Naive thymus-derived CD8-positive, alpha-beta T cell (primary cell): ENCODE data around the gene NCOR2. TPM values are rescaled to one million over a fixed set of nuclear protein-coding genes. Genes with fewer than 3 reads are reported as not detected.
A peak's percentile ranks its signal among the peaks of the same experiment; 100 is the strongest.

ENCODE experiments used
- ATAC-seq, 2 donors: fragments of 150-1000 bp; cut with Tn5 transposase in 1 of 2; sonication (Bioruptor Pico), chemical (Tn5 transposase) in 1 of 2; 1 replicate in 1 of 2; 2 replicates in 1 of 2; pipeline ENCODE4 v1.10.0; 2021; ENCODE audit warnings: mild to moderate bottlenecking in 2 of 2, moderate library complexity in 2 of 2
- POLR2A ChIA-PET: fragments of 350-600 bp; sonication (Branson Sonifier 250); formaldehyde crosslinking; loops from one replicate; lab custom pipeline; 2021; ENCODE audit warnings: antibody characterized with exemption; lab: Charles Lee
- DNase-seq, 10 donors: peaks; one replicate each; pipeline versions ENCODE4 v3.0.0 to v3.0.0-alpha.2; 2020 to 2022
- H3K27ac Mint-ChIP-seq, 10 donors: one replicate each; pipeline ENCODE4 v1.8.0; 2020 to 2022; ENCODE audit warnings: mild to moderate bottlenecking in 10 of 10, mixed read lengths in 10 of 10, moderate library complexity in 4 of 10, inconsistent platforms in 1 of 10
- H3K27me3 Mint-ChIP-seq, 5 donors: one replicate each; pipeline ENCODE4 v1.8.0; 2021 to 2022; ENCODE audit warnings: mixed read lengths in 5 of 5
- H3K36me3 Mint-ChIP-seq, 3 donors: one replicate each; pipeline ENCODE4 v1.8.0; 2020 to 2022; ENCODE audit warnings: mixed read lengths in 3 of 3, mild to moderate bottlenecking in 2 of 3, inconsistent platforms in 1 of 3
- H3K4me1 Mint-ChIP-seq, 4 donors: one replicate each; pipeline ENCODE4 v1.8.0; 2021 to 2022; ENCODE audit warnings: mixed read lengths in 4 of 4
- H3K4me3 Mint-ChIP-seq, 10 donors: one replicate each; pipeline ENCODE4 v1.8.0; 2020 to 2022; ENCODE audit warnings: mild to moderate bottlenecking in 10 of 10, mixed read lengths in 10 of 10, moderate library complexity in 6 of 10, inconsistent platforms in 1 of 10
- H3K9me3 Mint-ChIP-seq, 9 donors: one replicate each; pipeline ENCODE4 v1.8.0; 2020 to 2022; ENCODE audit warnings: mixed read lengths in 9 of 9, mild to moderate bottlenecking in 3 of 9, inconsistent platforms in 1 of 9, moderate library complexity in 1 of 9
- polyA plus RNA-seq, 3 donors: library from polyadenylated mRNA; unstranded; fragments of 300-500 nt; fragmentation: Illumina TruSeq; gene quantifications; one replicate each; pipeline ENCODE4 v1.2.3, GENCODE V29; 2021
- total RNA-seq, 8 experiments: library from RNA in 2 of 8; stranded (reverse) in 2 of 8; gene quantifications; one replicate each; pipeline ENCODE4 v1.2.3 and lab custom pipeline; 2021 to 2026

NCOR2 gene
- total and polyA plus RNA-seq, 5 experiments from 2014 or later, result 2.3 to 86.7 (median 18.7) TPM

- DNase-seq, result no peak
- no peak overlapping the region for H3K4me3 Mint-ChIP-seq
- ATAC-seq, result no peak
- H3K27me3 Mint-ChIP-seq, result no peaks in the 10 kb centered on the region
- POLR2A ChIA-PET, result no interaction called here
- H3K36me3 Mint-ChIP-seq, result peaks cover 0 to 31% (median 5%) of the 10 kb centered on the region in 3 donors
- H3K27ac Mint-ChIP-seq, result peak overlapping the region in 1 of 10 donors; percentile 43
- H3K9me3 Mint-ChIP-seq, result no peaks in the 10 kb centered on the region
- peaks cover 17 to 31% (median 27%) of the 10 kb centered on the region in 4 donors for H3K4me1 Mint-ChIP-seq
These were observed 34.0 kb downstream of the NCOR2 start for GRCh38 chr12:124533456-124533855.

GRCh38 chr12:124532967-124533366, 34.4 kb downstream of the NCOR2 start:
- H3K9me3 Mint-ChIP-seq, result no peaks in the 10 kb centered on the region
- DNase-seq (no peak), ATAC-seq (no peak)
- peaks cover 0 to 35% (median 6%) of the 10 kb centered on the region in 3 donors for H3K36me3 Mint-ChIP-seq
- no peaks in the 10 kb centered on the region for H3K27me3 Mint-ChIP-seq
- H3K27ac Mint-ChIP-seq, result no peak overlapping the region
- H3K4me3 Mint-ChIP-seq, result no peak overlapping the region
- POLR2A ChIA-PET, result no interaction called here
- H3K4me1 Mint-ChIP-seq, result peaks cover 16 to 30% (median 24%) of the 10 kb centered on the region in 4 donors

DNA sequence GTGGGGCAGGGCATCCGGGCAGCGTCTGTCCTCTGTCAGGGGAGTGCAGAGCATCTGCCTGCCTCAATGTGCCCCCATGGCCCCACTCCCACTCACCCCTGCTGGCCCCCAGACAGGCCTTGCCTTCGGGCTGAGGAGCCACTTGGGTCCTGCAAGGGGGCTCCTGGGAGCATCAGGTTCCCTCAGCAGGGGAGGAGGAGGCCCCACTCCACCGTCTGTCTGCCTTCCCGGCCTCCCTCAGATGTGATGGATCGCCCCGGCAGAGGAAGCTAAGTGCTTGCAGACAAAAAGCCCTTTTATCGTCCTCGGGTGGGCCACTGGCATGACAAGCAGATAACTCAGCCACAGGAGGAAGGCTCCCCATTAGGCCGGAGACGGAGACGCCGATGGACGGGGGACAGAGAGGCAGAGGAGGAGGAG, 35.1 kb downstream of the NCOR2 start:
- H3K36me3 Mint-ChIP-seq, result peaks cover 0 to 35% (median 6%) of the 10 kb centered on the region in 3 donors
- H3K27ac Mint-ChIP-seq, result no peak overlapping the region
- no peak for DNase-seq
- POLR2A ChIA-PET, result no interaction called here
- ATAC-seq, result no peak
- H3K4me1 Mint-ChIP-seq, result peaks cover 16 to 30% (median 22%) of the 10 kb centered on the region in 4 donors
- H3K4me3 Mint-ChIP-seq, result no peak overlapping the region
- no peaks in the 10 kb centered on the region for H3K9me3 Mint-ChIP-seq
- no peaks in the 10 kb centered on the region for H3K27me3 Mint-ChIP-seq

DNA sequence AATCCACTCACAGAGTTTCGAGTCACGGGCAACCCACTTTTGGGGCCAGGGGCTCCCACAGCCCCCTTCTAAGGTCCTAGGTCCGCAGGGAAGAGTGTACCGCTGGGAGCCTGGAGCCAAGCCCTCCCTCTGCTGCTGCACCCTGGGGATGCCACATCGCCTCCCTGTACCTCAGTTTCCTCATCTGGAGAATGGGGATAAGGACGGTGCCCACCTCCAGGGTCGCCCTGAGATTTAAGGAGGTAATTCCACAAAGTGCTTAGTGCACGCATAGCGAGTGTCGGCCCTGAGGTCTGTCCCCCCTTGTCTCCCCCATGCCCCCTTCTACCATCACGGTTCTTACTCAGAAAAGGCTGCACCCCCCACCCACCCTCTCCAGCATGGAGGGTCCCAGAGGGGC, 35.5 kb downstream of the NCOR2 start:
- H3K4me3 Mint-ChIP-seq, result no peak overlapping the region
- no peaks in the 10 kb centered on the region for H3K27me3 Mint-ChIP-seq
- POLR2A ChIA-PET, result no interaction called here
- peaks cover 11 to 27% (median 21%) of the 10 kb centered on the region in 4 donors for H3K4me1 Mint-ChIP-seq
- DNase-seq (no peak), ATAC-seq (no peak)
- H3K9me3 Mint-ChIP-seq, result no peaks in the 10 kb centered on the region
- H3K36me3 Mint-ChIP-seq, result peaks cover 0 to 36% (median 6%) of the 10 kb centered on the region in 3 donors
- H3K27ac Mint-ChIP-seq, result peak overlapping the region in 1 of 10 donors; percentile 27

DNA sequence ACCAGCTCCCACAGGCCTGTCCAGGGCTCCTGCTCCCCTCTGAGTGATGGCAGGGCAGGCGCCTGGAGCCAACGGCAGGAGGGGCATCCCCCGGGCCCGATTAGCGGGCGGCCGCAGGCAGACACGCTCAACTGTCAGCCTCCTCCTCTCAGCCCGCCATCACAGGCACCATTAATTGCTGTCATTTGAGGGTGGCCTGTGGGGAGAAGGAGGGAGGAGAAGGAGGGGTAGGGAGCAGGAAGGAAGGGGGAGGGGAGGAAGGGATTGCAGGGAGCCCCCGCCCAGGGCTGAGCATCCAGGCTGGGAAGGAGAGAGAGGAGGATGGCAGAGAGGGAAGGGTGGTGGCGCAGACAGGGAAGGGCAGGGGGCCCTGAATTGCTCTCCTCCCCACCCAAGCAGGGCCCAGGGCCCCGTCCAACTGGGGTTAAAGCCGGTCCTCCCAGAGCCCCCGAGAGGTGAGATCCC, 36.1 kb downstream of the NCOR2 start:
- DNase-seq (no peak), ATAC-seq (no peak)
- Mint-ChIP-seq H3K4me1 (peaks cover 8 to 22% (median 16%) of the 10 kb centered on the region in 4 donors), H3K36me3 (peaks cover 0 to 37% (median 6%) of the 10 kb centered on the region in 3 donors), H3K4me3 (no peak overlapping the region), H3K9me3 (no peaks in the 10 kb centered on the region), H3K27ac (peak overlapping the region in 1 of 10 donors; percentile 40), H3K27me3 (no peaks in the 10 kb centered on the region)
- POLR2A ChIA-PET, result no interaction called here

DNA sequence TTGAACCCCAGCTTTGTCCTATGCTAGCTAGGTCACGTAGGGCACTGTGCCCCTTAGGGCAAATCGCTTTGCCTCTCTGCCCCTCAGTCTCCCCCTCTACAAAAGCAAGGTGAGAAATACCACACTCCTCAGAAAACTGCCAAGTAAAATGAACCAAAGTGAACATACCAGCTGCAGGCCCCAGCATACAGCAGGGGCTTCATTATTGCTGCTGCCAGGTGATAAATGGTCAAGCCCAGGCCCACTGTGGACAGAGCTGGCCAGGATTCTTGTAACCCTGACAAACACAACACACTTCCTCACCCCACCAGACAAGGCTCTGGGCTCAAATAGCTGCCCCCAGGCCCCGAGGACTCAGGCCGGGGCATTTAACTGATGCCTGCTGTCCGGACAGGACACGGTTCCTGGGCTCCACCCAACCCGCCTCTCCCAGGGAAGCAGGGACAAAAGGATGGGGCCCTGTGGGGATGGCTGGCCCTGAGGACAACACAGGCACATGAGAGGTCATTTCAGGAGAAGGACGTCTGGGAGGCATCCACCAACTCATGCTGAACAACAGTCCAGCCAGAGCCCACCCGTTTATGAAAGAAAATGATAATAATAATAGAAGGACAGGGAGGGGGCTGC, 36.7 kb downstream of the NCOR2 start:
- DNase-seq (no peak), ATAC-seq (no peak)
- H3K4me1 Mint-ChIP-seq, result peaks cover 8 to 23% (median 13%) of the 10 kb centered on the region in 4 donors
- H3K27me3 Mint-ChIP-seq, result no peaks in the 10 kb centered on the region
- H3K36me3 Mint-ChIP-seq, result peaks cover 0 to 37% (median 6%) of the 10 kb centered on the region in 3 donors
- H3K27ac Mint-ChIP-seq, result peak overlapping the region in 1 of 10 donors; percentile 21
- no peak overlapping the region for H3K4me3 Mint-ChIP-seq
- no peaks in the 10 kb centered on the region for H3K9me3 Mint-ChIP-seq
- POLR2A ChIA-PET, result no interaction called here

DNA sequence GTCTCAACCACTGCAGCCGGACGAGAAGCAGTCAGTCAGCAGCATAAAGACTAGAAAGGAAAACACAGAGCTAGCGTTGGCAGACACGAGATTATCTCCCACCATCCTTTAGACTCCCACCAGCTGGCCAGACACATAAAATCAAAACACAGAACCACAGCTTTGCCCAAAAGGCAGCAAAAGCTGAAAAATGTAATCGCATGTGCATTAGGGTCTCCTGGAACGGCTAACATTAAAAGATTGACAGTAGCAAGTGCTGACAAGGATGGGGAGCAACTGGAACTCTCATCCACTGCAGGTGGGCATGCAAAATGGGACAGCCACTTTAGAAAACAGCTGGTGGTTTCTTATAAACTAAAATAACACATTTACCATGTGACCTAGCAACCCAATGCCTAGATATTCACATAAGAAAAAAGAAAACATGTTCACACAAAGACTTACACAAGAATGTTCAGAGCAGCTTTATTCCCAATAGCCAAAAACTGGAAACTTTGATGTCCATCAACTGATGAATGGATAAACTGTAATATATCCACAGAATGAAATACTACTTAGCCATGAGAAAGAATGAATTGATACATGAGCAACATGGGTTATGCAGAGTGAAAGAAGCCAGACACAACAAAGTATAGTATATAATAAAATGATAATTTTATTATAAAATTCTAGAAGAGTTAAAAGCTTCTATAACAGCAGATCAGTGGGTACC, 37.7 kb downstream of the NCOR2 start:
- POLR2A ChIA-PET, result no interaction called here
- Mint-ChIP-seq H3K4me3 (no peak overlapping the region), H3K9me3 (no peaks in the 10 kb centered on the region), H3K27me3 (no peaks in the 10 kb centered on the region), H3K4me1 (peaks cover 4 to 24% (median 17%) of the 10 kb centered on the region in 4 donors), H3K36me3 (peaks cover 0 to 31% (median 6%) of the 10 kb centered on the region in 3 donors), H3K27ac (peak overlapping the region in 1 of 10 donors; percentile 24)
- DNase-seq (no peak), ATAC-seq (no peak)

GRCh38 chr12:124527861-124528561, 39.4 kb downstream of the NCOR2 start:
- no peaks in the 10 kb centered on the region for H3K9me3 Mint-ChIP-seq
- H3K27ac Mint-ChIP-seq, result peak overlapping the region in 2 of 10 donors; percentile 7 to 37
- H3K4me3 Mint-ChIP-seq, result no peak overlapping the region
- ATAC-seq (no peak), DNase-seq (no peak)
- no peaks in the 10 kb centered on the region for H3K27me3 Mint-ChIP-seq
- POLR2A ChIA-PET, result no interaction called here
- peaks cover 8 to 37% (median 21%) of the 10 kb centered on the region in 4 donors for H3K4me1 Mint-ChIP-seq
- H3K36me3 Mint-ChIP-seq, result peaks cover 0 to 20% (median 6%) of the 10 kb centered on the region in 3 donors

DNA sequence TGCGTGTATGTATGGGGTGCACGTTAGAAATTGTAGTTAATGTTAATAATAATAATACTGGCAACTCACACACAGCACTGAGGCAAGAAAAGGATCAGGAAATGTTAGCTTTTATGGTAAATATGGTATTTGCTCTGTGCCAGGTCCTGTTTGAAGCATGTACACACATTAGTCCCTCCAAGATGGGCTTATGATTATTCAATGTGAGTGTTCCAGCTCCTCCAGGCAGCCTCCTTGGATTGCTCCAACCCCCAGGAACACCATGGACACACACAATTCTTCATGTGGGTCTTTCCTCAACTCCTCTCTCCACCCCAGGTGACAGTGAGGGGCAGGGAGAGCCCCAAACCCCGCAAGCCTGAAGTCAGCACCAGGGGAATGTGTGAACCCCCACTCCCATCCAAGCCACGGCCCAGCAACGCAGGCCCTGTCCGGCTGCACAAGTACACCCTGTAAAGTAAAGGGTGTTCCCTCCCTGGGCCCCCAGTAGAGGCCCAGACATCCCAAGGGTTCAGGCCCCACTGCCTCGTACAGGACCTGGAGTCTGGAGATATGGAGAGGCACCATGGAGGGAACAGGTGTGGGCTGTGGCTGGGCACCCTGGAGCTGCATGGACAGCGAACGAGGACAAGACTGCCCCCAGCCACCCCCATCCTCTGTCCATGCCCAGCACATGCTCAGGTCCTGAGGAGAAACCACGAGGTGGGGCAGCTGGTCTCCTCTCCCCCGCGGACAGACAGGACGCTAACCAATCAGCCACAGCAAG, 41.3 kb downstream of the NCOR2 start:
- Mint-ChIP-seq H3K36me3 (peaks cover 0 to 21% (median 6%) of the 10 kb centered on the region in 3 donors), H3K27ac (no peak overlapping the region), H3K27me3 (no peaks in the 10 kb centered on the region), H3K9me3 (no peaks in the 10 kb centered on the region), H3K4me1 (peaks cover 17 to 44% (median 31%) of the 10 kb centered on the region in 4 donors), H3K4me3 (no peak overlapping the region)
- DNase-seq (no peak), ATAC-seq (no peak)
- POLR2A ChIA-PET, result no interaction called here

DNA sequence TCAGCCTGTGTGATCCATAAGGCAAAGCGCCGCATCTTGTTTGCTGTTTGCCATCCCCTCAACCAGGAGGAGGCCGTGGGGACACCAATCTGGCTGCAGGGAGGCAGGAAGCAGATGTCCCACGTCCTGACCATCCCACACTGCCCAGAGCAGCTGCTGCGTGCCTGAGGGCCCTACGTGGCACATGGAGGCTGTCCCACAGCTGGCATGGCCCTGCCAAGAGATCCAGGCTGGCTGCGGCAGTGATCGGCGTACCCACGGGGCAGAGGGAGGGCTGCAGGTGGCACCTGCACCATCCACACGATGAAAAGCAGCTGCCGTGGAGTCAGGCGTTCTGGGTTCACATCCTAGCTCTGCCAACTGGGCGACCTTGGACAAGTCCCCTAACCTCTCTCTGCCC, 42.0 kb downstream of the NCOR2 start:
- POLR2A ChIA-PET, result no interaction called here
- Mint-ChIP-seq H3K36me3 (peaks cover 0 to 19% (median 5%) of the 10 kb centered on the region in 3 donors), H3K9me3 (no peaks in the 10 kb centered on the region), H3K4me3 (no peak overlapping the region), H3K4me1 (peaks cover 18 to 50% (median 33%) of the 10 kb centered on the region in 4 donors), H3K27ac (peak overlapping the region in 1 of 10 donors; percentile 44), H3K27me3 (no peaks in the 10 kb centered on the region)
- no peak for DNase-seq
- ATAC-seq, result no peak

DNA sequence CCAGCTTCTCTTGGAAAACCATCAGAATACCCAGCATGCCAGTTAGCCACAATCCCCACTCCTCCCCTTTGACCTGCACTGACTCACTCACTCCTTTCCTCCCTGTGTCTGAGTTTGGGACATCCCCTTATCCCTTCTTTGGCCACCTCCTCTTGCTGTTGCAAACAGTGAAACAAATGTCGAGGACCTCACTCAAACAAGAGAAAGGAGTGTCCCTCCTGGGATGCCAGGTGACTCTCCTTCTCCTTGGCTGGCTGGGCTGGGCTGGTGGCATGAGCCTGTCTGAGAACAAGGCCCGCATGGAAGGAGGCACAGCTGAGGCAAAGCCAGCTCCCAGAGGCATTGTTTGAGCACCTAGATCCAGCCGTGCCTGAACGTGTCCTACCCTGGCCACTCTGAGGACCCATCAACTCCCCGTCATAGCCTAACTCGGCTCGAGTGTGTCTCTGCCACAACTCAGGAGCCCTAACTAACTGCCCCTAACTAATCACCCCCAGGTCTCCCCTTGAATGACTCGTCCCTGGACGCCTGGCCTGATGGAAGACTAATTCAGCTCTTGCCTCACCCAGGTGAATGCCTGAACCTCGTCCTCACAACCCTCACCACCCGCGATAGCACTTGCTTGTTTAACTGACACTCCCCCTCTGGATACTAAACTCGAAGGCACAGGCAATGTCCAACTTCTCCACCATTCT, 43.0 kb downstream of the NCOR2 start:
- H3K4me3 Mint-ChIP-seq, result no peak overlapping the region
- no peaks in the 10 kb centered on the region for H3K27me3 Mint-ChIP-seq
- POLR2A ChIA-PET, result no interaction called here
- peaks cover 21 to 58% (median 36%) of the 10 kb centered on the region in 4 donors for H3K4me1 Mint-ChIP-seq
- peak overlapping the region in 4 of 10 donors; percentile 2 to 40 (median 25) for H3K27ac Mint-ChIP-seq
- H3K36me3 Mint-ChIP-seq, result peaks cover 0 to 13% (median 2%) of the 10 kb centered on the region in 3 donors
- no peaks in the 10 kb centered on the region for H3K9me3 Mint-ChIP-seq
- ATAC-seq, result no peak
- DNase-seq, result no peak

DNA sequence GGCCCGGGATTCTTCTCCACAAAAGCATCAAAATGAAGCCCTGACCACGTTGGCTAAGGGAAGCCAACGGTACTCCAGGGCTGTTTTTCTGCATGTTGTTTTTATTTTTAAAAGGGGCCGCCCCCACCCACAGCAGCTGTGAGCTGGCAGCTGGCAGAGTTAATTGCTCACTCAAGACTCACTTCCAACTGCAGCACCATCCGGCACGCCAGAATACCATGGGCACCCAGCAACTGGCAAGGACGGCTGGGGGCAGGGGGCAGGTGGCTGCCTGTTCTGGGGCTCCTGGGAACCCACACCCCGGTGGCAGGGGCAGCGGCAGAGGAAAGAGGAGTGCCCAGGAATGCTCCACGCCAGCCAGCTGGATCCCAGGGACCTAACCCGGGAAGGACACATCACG, 44.3 kb downstream of the NCOR2 start:
- H3K27me3 Mint-ChIP-seq, result no peaks in the 10 kb centered on the region
- peak overlapping the region in 1 of 10 donors; percentile 41 for H3K27ac Mint-ChIP-seq
- POLR2A ChIA-PET, result no interaction called here
- H3K9me3 Mint-ChIP-seq, result no peaks in the 10 kb centered on the region
- H3K36me3 Mint-ChIP-seq, result peaks cover 0 to 10% (median 0%) of the 10 kb centered on the region in 3 donors
- ATAC-seq (no peak), DNase-seq (no peak)
- H3K4me3 Mint-ChIP-seq, result no peak overlapping the region
- peaks cover 23 to 66% (median 45%) of the 10 kb centered on the region in 4 donors for H3K4me1 Mint-ChIP-seq
